HEK293T (cell line): ENCODE measurements around the gene WDR36.

Source experiments
- ARNT ChIP-seq: fragments of 450-650 bp; IDR thresholded peaks from 2 replicates; pipeline ENCODE4 v1.6.1; 2017; ENCODE audit warnings: mild to moderate bottlenecking
- BHLHE40 ChIP-seq: fragments of 450-650 bp; IDR thresholded peaks from 2 replicates; pipeline ENCODE4 v1.6.1; 2016; ENCODE audit warnings: mild to moderate bottlenecking, moderate library complexity, borderline replicate concordance
- ELF4 ChIP-seq: fragments of 450-650 bp; IDR thresholded peaks from 2 replicates; pipeline ENCODE4 v1.6.1; 2017; ENCODE audit warnings: antibody characterized with exemption
- FOXK2 ChIP-seq: fragments of 450-650 bp; IDR thresholded peaks from 2 replicates; pipeline ENCODE4 v1.6.1; 2016; ENCODE audit warnings: mild to moderate bottlenecking
- HDGF ChIP-seq: fragments of 450-650 bp; IDR thresholded peaks from 2 replicates; pipeline ENCODE4 v1.6.1; 2017; ENCODE audit warnings: antibody characterized with exemption, borderline replicate concordance
- SP1 ChIP-seq: fragments of 450-650 bp; IDR thresholded peaks from 2 replicates; pipeline ENCODE4 v1.6.1; 2017
- TARDBP ChIP-seq: fragments of 450-650 bp; IDR thresholded peaks from 2 replicates; pipeline ENCODE4 v1.6.1; 2016
- TF ChIP-seq, protein P1 (sequence below): fragments of 450-650 bp; IDR thresholded peaks from 2 replicates; pipeline ENCODE4 v1.6.1; 2016

DNA sequence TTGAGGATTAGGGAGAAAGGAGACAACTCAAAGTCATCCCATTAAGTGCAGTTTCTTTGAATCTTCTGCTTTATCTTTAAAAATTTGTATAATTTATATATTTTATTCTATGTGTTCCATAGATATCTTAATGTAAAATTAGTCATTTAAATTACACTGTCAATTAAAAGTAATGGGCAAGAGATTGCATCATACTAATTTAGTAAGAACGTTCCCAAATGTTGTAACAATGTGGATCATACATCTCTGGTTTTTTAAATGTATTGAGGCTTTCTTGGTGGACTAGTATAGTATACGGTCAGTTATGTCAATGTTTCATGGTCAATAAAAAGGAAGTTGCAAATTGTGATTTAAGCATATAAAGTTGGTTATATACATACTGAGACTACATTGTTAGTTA, 14.5 kb upstream of the WDR36 start:
- TF ChIP-seq FOXK2: no peak
- TF ChIP-seq, protein P1, sequence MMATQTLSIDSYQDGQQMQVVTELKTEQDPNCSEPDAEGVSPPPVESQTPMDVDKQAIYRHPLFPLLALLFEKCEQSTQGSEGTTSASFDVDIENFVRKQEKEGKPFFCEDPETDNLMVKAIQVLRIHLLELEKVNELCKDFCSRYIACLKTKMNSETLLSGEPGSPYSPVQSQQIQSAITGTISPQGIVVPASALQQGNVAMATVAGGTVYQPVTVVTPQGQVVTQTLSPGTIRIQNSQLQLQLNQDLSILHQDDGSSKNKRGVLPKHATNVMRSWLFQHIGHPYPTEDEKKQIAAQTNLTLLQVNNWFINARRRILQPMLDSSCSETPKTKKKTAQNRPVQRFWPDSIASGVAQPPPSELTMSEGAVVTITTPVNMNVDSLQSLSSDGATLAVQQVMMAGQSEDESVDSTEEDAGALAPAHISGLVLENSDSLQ: no peak
- no peak for TF ChIP-seq BHLHE40
- no peak for TF ChIP-seq TARDBP
- no peak for TF ChIP-seq SP1
- TF ChIP-seq ELF4: no peak
- TF ChIP-seq HDGF: no peak
- no peak for TF ChIP-seq ARNT
